AG09319 (cell line): ENCODE results near the gene SPAG8.

Experiments
- DNase-seq: peaks from one replicate; pipeline ENCODE4 v3.0.0-alpha.2; 2010; ENCODE audit warnings: low read depth; ENCODE audit errors: extremely low read depth
- TF ChIP-seq, protein P1 (sequence below): IDR thresholded peaks from 2 replicates; pipeline ENCODE4 v1.5.1; 2011; ENCODE audit warnings: low read depth, mild to moderate bottlenecking, inconsistent platforms, low read length, moderate library complexity

The SPAG8 gene

GRCh38 chr9:35781066-35781465, 31.0 kb downstream of the SPAG8 start:
- DNase-seq = no peak
- TF ChIP-seq, protein P1, sequence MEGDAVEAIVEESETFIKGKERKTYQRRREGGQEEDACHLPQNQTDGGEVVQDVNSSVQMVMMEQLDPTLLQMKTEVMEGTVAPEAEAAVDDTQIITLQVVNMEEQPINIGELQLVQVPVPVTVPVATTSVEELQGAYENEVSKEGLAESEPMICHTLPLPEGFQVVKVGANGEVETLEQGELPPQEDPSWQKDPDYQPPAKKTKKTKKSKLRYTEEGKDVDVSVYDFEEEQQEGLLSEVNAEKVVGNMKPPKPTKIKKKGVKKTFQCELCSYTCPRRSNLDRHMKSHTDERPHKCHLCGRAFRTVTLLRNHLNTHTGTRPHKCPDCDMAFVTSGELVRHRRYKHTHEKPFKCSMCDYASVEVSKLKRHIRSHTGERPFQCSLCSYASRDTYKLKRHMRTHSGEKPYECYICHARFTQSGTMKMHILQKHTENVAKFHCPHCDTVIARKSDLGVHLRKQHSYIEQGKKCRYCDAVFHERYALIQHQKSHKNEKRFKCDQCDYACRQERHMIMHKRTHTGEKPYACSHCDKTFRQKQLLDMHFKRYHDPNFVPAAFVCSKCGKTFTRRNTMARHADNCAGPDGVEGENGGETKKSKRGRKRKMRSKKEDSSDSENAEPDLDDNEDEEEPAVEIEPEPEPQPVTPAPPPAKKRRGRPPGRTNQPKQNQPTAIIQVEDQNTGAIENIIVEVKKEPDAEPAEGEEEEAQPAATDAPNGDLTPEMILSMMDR = no peak

- no peak for DNase-seq
- TF ChIP-seq, protein P1 = no peak
Measured at GRCh38 chr9:35778496-35778895, 33.6 kb downstream of the SPAG8 start.

DNA sequence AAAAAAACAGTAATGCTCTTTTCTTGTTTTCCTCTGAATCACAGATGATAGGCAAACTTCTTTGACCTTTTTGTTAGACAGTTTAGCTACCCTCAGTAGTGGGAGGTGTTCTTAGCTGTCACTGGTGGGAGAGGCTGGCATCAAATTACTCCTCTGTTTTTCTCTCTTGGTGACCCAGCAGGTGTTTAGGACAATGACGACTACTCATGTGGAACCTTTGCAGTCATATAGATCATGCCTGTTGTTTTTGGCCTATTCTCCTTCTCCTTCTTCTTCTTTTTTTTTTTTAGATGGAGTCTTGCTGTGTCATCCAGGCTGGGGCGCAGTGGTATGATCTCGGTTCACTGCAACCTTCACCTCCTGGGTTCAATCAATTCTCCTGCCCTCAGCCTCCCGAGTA, 36.0 kb downstream of the SPAG8 start:
- TF ChIP-seq, protein P1 = no peak
- no peak for DNase-seq

DNA sequence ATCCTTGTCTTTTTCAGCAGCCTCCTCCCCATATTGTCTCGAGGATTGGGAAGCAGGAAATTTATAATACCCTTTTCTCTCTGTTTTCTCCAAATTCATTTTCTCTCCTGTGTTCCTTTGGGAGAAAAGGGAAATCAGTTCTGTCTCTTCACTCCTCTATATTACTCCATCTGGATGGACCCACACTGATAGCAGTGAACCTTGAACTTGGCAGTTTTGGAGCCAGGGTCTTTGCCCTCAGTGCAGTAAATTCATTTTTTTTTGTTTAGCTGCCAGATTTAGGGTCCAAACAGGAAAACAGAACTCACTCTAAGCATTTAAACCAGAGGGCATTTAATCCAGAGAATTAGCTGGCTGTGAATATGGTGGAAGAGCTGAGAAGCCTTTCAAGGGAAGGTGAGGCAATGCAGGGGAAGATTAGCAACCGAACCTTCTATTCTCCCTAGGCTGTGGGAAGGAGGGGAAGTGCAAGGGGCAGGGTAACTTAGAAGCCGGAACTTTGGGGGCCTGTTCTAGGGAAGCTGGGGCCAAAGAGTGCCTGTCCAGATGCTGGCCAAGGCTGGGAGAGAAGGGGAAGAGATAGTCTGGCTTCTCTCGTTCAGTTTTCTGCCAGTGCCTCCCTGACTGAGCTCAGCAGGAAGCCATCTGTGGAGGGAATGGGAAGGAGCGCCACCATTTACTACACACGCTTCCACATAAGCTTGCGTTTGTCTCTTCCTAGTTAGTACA, 37.0 kb downstream of the SPAG8 start:
- TF ChIP-seq, protein P1 = no peak
- DNase-seq = no peak

- DNase-seq = no peak
- TF ChIP-seq, protein P1 = no peak
Measured at GRCh38 chr9:35771943-35772342, 40.1 kb downstream of the SPAG8 start.

DNA sequence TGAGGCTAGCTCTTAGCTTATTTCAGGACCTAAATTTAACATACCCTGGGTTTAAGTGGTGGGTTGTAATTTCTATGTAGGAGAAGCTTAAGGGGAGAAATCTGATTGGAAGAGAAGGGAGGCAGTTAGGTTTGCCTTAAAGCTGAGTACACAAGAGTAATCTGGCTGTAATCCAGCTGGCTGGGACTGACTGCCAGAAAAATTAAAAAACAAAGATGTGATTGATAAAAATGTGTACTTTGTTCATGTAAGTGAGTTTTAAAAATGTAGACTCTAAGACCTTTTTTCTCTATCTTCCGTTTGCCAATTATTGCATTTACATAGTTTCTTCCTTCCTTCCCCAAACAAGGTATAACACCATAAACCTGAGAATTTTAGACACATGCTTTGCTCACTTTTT, 40.5 kb downstream of the SPAG8 start:
- DNase-seq = no peak
- TF ChIP-seq, protein P1 = no peak

DNA sequence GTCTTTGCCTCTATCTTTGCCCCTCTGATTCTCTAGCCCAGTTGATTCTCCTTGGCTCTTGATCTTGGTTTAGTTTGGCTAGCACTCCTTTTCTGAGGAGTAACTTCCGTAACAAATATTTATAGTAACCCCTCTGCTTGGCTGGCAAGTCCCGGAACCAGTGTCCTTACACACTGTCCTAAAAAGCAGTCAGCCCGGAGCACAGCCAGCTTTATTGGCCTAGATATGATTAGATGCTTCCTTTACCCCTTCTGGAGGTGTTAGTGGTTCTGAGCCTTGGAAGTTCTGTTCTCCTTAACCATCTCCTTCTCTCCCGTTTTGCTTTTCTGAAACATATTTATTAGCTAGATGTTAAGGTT, 41.0 kb downstream of the SPAG8 start:
- TF ChIP-seq, protein P1 = no peak
- DNase-seq = no peak
